Right lobe of liver (tissue), 6 donors: ENCODE results near the gene SERPINB4. TPM values are rescaled to one million over a fixed set of nuclear protein-coding genes. Genes with fewer than 3 reads are reported as not detected.

ENCODE experiments used
- ATAC-seq, 4 donors: fragments of 200-7000 bp; cut with Tn5 transposase; one replicate each; pipeline ENCODE4 v1.9.1; 2020; ENCODE audit warnings: mild to moderate bottlenecking in 4 of 4, moderate library complexity in 4 of 4
- DNase-seq, 3 donors: peaks; one replicate each; pipeline ENCODE4 v3.0.0-alpha.2; 2020
- H3K27ac ChIP-seq, 3 donors: fragments of 200-600 bp; one replicate each; pipeline ENCODE4 v1.8.0; 2022
- H3K27me3 ChIP-seq, 2 donors: fragments of 200-600 bp; one replicate each; pipeline ENCODE4 v1.8.0; 2022
- H3K36me3 ChIP-seq, 4 donors: fragments of 200-600 bp; sonication (generic) in 1 of 4; one replicate each; pipeline versions ENCODE4 v1.5.1 to v1.8.0; 2017 to 2022; ENCODE audit warnings: control low read depth in 1 of 4
- H3K4me1 ChIP-seq, 4 donors: fragments of 200-600 bp; sonication (generic) in 1 of 4; one replicate each; pipeline versions ENCODE4 v1.5.1 to v1.8.0; 2017 to 2022; ENCODE audit warnings: control low read depth in 1 of 4
- H3K4me3 ChIP-seq, 3 donors: fragments of 200-600 bp; one replicate each; pipeline ENCODE4 v1.8.0; 2022
- H3K9me3 ChIP-seq, 4 donors: fragments of 200-600 bp; sonication (generic) in 1 of 4; one replicate each; pipeline versions ENCODE4 v1.5.1 to v1.8.0; 2017 to 2022; ENCODE audit warnings: control low read depth in 1 of 4
- CTCF ChIP-seq, 4 donors: fragments of 200-600 bp in 3 of 4; fragments of 450-650 bp in 1 of 4; IDR thresholded peaks; one replicate each; pipeline versions ENCODE4 v1.5.1 to v1.8.0; 2016 to 2022; ENCODE audit warnings: antibody characterized with exemption in 4 of 4, mild to moderate bottlenecking in 2 of 4
- POLR2A ChIP-seq: fragments of 450-650 bp; IDR thresholded peaks from one replicate; pipeline ENCODE4 v1.6.1; 2017; ENCODE audit warnings: antibody characterized with exemption, mild to moderate bottlenecking
- WGBS: methylation state at CpG from one replicate; pipeline ENCODE4 v1.1.6; 2018; ENCODE audit warnings: low coverage, low lambda C conversion rate; ENCODE audit not compliant: insufficient coverage; ENCODE audit errors: missing lambda C conversion rate; 5-methylcytosine and 5-hydroxymethylcytosine counted together
- intact Hi-C, 2 donors: fragments of 100-400 bp; cut with DNase I; formaldehyde crosslinking; loops; one replicate each; pipeline versions ENCODE4 v1.11.2 to v1.14.1; 2022
- total RNA-seq, 6 experiments: library from RNA; depleted of rRNA in 2 of 6; stranded (reverse); fragments of >200 nt in 2 of 6; fragmentation: NEBNext Ultra II Directional in 3 of 6; extraction: Animal tissue kit (Norgen Biotek cat#: 25700) in 3 of 6; gene quantifications; one replicate each; pipeline versions ENCODE4 v1.1.0 to v1.2.4, GENCODE V29; 2016 to 2023
- donor health status: DM: no; HTN: yes; CAD: no.
- donor health status: DM: no; HTN: no; CAD: no.
- donor health status: DM: no; HTN: no; CAD: no.
- donor health status: DM: no; HTN: yes; CAD: no.
- donor health status: DM: no; HTN: yes; CAD: no.

SERPINB4 gene
- total RNA-seq, 6 experiments from 2014 or later = not detected

- intact Hi-C loops = no loop called here
- WGBS = 13% methylated on average over 1 of the region's 4 CpGs
- no peak overlapping the region for H3K27ac ChIP-seq
- H3K4me1 ChIP-seq = no peaks in the 10 kb centered on the region
- no peak for TF ChIP-seq POLR2A
- ATAC-seq (no peak), DNase-seq (no peak)
- H3K36me3 ChIP-seq = no peaks in the 10 kb centered on the region
- no peaks in the 10 kb centered on the region for H3K27me3 ChIP-seq
- H3K4me3 ChIP-seq = no peak overlapping the region
- H3K9me3 ChIP-seq = no peaks in the 10 kb centered on the region
Observed at GRCh38 chr18:63604791-63605567, 39.1 kb downstream of the SERPINB4 start.

DNA sequence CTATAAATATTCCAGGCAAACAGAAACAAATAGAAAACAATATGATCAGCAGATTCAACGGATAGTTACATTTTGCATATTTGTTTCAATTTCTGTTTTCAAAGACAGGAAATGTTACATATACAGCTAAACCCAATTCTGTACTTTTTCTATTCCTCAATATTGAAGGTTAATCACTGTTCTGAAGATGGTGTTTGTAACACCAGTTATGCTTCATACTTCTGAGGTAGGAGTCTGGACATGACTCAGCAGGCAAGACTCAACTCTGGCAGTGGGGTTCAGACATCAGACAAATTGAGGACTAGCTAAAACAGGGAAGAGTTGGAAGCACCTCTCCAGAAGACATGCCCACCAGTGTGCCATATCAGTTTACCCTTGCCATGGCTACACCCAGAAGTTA is 40.3 kb downstream of the SERPINB4 start:
- intact Hi-C loops = no loop called here
- Histone ChIP-seq H3K4me3 (no peak overlapping the region), H3K36me3 (no peaks in the 10 kb centered on the region), H3K27me3 (no peaks in the 10 kb centered on the region), H3K27ac (no peak overlapping the region), H3K9me3 (no peaks in the 10 kb centered on the region), H3K4me1 (no peaks in the 10 kb centered on the region)
- DNase-seq = no peak
- 38% methylated on average over 1 of the region's 1 CpG for WGBS
- no peak for TF ChIP-seq POLR2A
- no peak for TF ChIP-seq CTCF (IDR thresholded peaks at IDR 0.05)
- ATAC-seq = no peak

DNA sequence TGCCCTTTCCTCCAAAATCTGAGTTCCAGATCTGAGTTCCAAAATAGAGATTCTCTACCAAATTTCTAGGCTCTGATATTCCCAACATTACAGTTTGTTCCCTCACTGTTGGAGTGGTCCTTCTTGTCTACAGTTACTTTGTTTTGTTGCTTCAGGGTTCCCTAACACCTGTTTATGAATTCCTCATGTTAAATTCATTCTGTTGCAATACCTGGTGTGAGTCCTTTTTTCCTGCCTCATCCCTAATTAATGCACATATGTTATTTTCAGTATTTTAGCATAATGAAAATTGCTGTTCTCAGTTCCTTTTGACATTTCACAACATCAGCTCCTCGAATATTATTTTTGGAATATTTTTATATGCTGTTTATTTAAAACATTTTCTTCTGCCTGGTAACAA is 40.7 kb downstream of the SERPINB4 start:
- TF ChIP-seq CTCF (IDR thresholded peaks at IDR 0.05) = no peak
- no peak for TF ChIP-seq POLR2A
- no peaks in the 10 kb centered on the region for H3K4me1 ChIP-seq
- H3K27me3 ChIP-seq = no peaks in the 10 kb centered on the region
- no peaks in the 10 kb centered on the region for H3K9me3 ChIP-seq
- H3K27ac ChIP-seq = no peak overlapping the region
- no peak for ATAC-seq
- intact Hi-C loops = no loop called here
- 35% methylated on average over 1 of the region's 1 CpG for WGBS
- DNase-seq = no peak
- no peak overlapping the region for H3K4me3 ChIP-seq
- no peaks in the 10 kb centered on the region for H3K36me3 ChIP-seq

- WGBS = 75% methylated on average over 6 of the region's 14 CpGs
- TF ChIP-seq CTCF (IDR thresholded peaks at IDR 0.05) = no peak
- TF ChIP-seq POLR2A = no peak
Observed at GRCh38 chr18:63596964-63597363, 47.1 kb downstream of the SERPINB4 start.

GRCh38 chr18:63592471-63592870 is 51.6 kb downstream of the SERPINB4 start:
- no peaks in the 10 kb centered on the region for H3K9me3 ChIP-seq
- no peak for ATAC-seq
- intact Hi-C loops = no loop called here

More at GRCh38 chr18:63596964-63597363, 47.1 kb downstream of the SERPINB4 start:
- no peak overlapping the region for H3K4me3 ChIP-seq
- H3K27me3 ChIP-seq = no peaks in the 10 kb centered on the region
- no peak overlapping the region for H3K27ac ChIP-seq
- H3K4me1 ChIP-seq = no peaks in the 10 kb centered on the region
- no peaks in the 10 kb centered on the region for H3K9me3 ChIP-seq
- intact Hi-C loops = no loop called here
- ATAC-seq = no peak
- H3K36me3 ChIP-seq = no peaks in the 10 kb centered on the region
- no peak for DNase-seq

More at GRCh38 chr18:63592471-63592870, 51.6 kb downstream of the SERPINB4 start:
- TF ChIP-seq POLR2A (no peak), CTCF (IDR thresholded peaks at IDR 0.05) (no peak)
- no peak overlapping the region for H3K4me3 ChIP-seq
- H3K4me1 ChIP-seq = no peaks in the 10 kb centered on the region
- no peaks in the 10 kb centered on the region for H3K36me3 ChIP-seq
- WGBS = 60% methylated on average over 1 of the region's 1 CpG
- no peaks in the 10 kb centered on the region for H3K27me3 ChIP-seq
- H3K27ac ChIP-seq = no peak overlapping the region
- no peak for DNase-seq
